ENCODE data around the gene LIX1L. TPM values are rescaled to one million over a fixed set of nuclear protein-coding genes. Genes with fewer than 3 reads are reported as not detected.

The LIX1L gene
- total and polyA plus RNA-seq, 2 donors (not counting 3 experiments of a cell fraction or from before 2014, with no cell fraction given), result 54.9 to 56.4 TPM

DNA sequence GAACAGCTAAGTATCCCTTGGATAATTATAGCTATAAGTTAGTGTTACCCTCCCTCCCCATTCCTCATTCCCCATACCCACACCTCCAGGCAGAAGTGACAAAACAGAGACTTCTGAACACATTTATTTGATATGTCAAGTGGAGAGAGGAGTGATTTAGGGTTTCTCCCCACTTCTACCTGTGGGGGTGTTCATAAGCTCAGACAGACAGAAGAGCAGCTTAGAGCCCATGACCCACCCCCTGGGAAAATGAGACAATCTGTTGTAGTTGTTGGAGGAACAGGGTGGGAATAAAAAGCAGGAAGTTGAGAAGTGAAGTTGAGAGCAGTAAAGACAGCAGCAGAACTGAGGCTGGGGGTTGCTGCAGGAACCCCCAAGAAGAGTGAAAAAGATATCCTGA lies 1.5 kb upstream of the LIX1L start:
- DNase-seq (ENCODE audit: low read depth, low spot score) (no peak), FAIRE-seq (no peak)
- no peak overlapping the region for H3K4me3 ChIP-seq (replicated peaks in 1 of 3; ENCODE audit: insufficient read depth in 1 of 3, low read depth in 1 of 3, low read length in 3 of 3)
- no peak overlapping the region for H3K4me2 ChIP-seq (ENCODE audit: insufficient read depth, low read length)
- BruUV-seq (replicated peaks), result no TSS peak
- peaks cover 30% of the 10 kb centered on the region for H3K79me2 ChIP-seq (ENCODE audit: control insufficient read depth, insufficient read depth, low read length)
- ChIA-PET CTCF (interaction anchor here (2.1 to 2.2 kb wide), 2 partner anchors 32 to 73 kb away, joined by 10 to 17 read pairs; partner anchors contain the start of gene RBM8A), POLR2A (no interaction called here)
- intact Hi-C loops (cut with micrococcal nuclease) (loop anchor here (5.0 kb wide), 1 partner anchor 52 kb away; no protein-coding TSS in a partner anchor), dilution Hi-C loops (cut with MboI; ENCODE audit: extremely low pct_ligation_motif_present, low sequenced_read_pairs) (no loop called here)
- H3K9me1 ChIP-seq (replicated peaks; ENCODE audit: control insufficient read depth, extremely low read depth, insufficient read depth, low read length), result no peaks in the 10 kb centered on the region
- H4K20me1 ChIP-seq (replicated peaks; ENCODE audit: control insufficient read depth, extremely low read depth, insufficient read depth, low read length), result no peaks in the 10 kb centered on the region
- no peak overlapping the region for H3K27ac ChIP-seq (ENCODE audit: insufficient read depth, low read depth, low read length)
- no peaks in the 10 kb centered on the region for H3K36me3 ChIP-seq (ENCODE audit: control insufficient read depth in 2 of 2, extremely low read depth in 1 of 2, insufficient read depth in 2 of 2, low read length in 2 of 2)
- no peaks in the 10 kb centered on the region for H3K9me3 ChIP-seq (replicated peaks; ENCODE audit: control insufficient read depth, insufficient read depth, low read length)
- H3K4me1 ChIP-seq (ENCODE audit: control insufficient read depth, extremely low read depth, insufficient read depth, low read length), result peaks cover 64% of the 10 kb centered on the region
- H2AFZ ChIP-seq (ENCODE audit: low read depth, low read length), result no peak overlapping the region
- H3K27me3 ChIP-seq (ENCODE audit: control insufficient read depth in 2 of 2, insufficient read depth in 2 of 2, low read length in 2 of 2), result no peaks in the 10 kb centered on the region
- H3K9ac ChIP-seq (replicated peaks; ENCODE audit: extremely low read depth, insufficient read depth, low read length), result no peak overlapping the region
- TF ChIP-seq JUN (IDR thresholded peaks at IDR 0.05; ENCODE audit: borderline replicate concordance, insufficient read depth, insufficient read length, low read depth) (no peak), EZH2 (IDR thresholded peaks at IDR 0.05; ENCODE audit: borderline replicate concordance, low read depth, low read length, severe bottlenecking) (no peak), GATA2 (IDR thresholded peaks at IDR 0.05; ENCODE audit: insufficient read depth, insufficient read length, low read depth, low read length) (no peak), FOS (IDR thresholded peaks at IDR 0.05; ENCODE audit: borderline replicate concordance, insufficient read depth, low read length) (no peak), POLR2AphosphoS5 (IDR thresholded peaks at IDR 0.05; ENCODE audit: insufficient read depth, low read depth, low read length) (no peak), CTCF (IDR thresholded peaks at IDR 0.05; ENCODE audit: extremely low read depth in 1 of 2, insufficient read depth in 1 of 2, low read depth in 1 of 2, low read length in 2 of 2) (no peak), POLR2A (IDR thresholded peaks at IDR 0.05; ENCODE audit: low read depth, low read length) (no peak), MYC (IDR thresholded peaks at IDR 0.05; ENCODE audit: low read depth, low read length) (no peak), MAX (IDR thresholded peaks at IDR 0.05; ENCODE audit: insufficient read depth, insufficient read length) (no peak)
